ENCODE results near the gene RAB40A. TPM values are rescaled to one million over a fixed set of nuclear protein-coding genes. Genes with fewer than 3 reads are reported as not detected.

The RAB40A gene
- 0.09 TPM in 1 of 2 replicates, not detected in the other for total RNA-seq

GRCh38 chrX:103519389-103519788 is at the start of gene RAB40A:
Gene RAB40A (minus strand): TSS chrX:103519489. CDS start chrX:103500756, 18,733 bp downstream.

Other genes with a start within 250 kb of the RAB40A start
- not detected in 2 replicates for gene TCEAL5, start 242.7 kb downstream of the RAB40A start, total RNA-seq
- gene BEX2, start 208.5 kb downstream of the RAB40A start, total RNA-seq, result 0.27 and 0.38 TPM in 2 replicates
- gene TCEAL7, start 189.2 kb downstream of the RAB40A start, total RNA-seq, result 0.72 and 12.8 TPM in 2 replicates
- 101 and 107 TPM in 2 replicates for gene TCEAL9, start 163.0 kb downstream of the RAB40A start, total RNA-seq
- 301 and 319 TPM in 2 replicates for gene BEX3, start 143.0 kb downstream of the RAB40A start, total RNA-seq
- gene TCEAL4, start 66.0 kb upstream of the RAB40A start, total RNA-seq, result 41.6 and 56.7 TPM in 2 replicates
- 11.9 and 15.4 TPM in 2 replicates for gene TCEAL3, start 88.5 kb upstream of the RAB40A start, total RNA-seq
- gene TCEAL1, start 109.5 kb upstream of the RAB40A start, total RNA-seq, result 12.5 and 18.2 TPM in 2 replicates
- gene MORF4L2, start 167.2 kb upstream of the RAB40A start, total RNA-seq, result 466 and 560 TPM in 2 replicates
- not detected in 2 replicates for gene TMEM31, start 191.4 kb upstream of the RAB40A start, total RNA-seq

Data from endothelial cell of coronary artery (primary cell).